NCI-H1417 treated with DMSO at 0.1 percent for 48 hours (cell line): ENCODE data around the gene EIF4ENIF1.
A peak's percentile ranks its signal among the peaks of the same experiment; 100 is the strongest.
"Not testable (repeated sequence)": the region's sequence is repeated elsewhere in the genome, so short reads cannot be mapped to it uniquely, and the experiment has no call there.

ENCODE experiments used
- DNase-seq: peaks from one replicate; lab custom pipeline; 2025; lab: John Stamatoyannopoulos, UW

EIF4ENIF1 gene

DNA sequence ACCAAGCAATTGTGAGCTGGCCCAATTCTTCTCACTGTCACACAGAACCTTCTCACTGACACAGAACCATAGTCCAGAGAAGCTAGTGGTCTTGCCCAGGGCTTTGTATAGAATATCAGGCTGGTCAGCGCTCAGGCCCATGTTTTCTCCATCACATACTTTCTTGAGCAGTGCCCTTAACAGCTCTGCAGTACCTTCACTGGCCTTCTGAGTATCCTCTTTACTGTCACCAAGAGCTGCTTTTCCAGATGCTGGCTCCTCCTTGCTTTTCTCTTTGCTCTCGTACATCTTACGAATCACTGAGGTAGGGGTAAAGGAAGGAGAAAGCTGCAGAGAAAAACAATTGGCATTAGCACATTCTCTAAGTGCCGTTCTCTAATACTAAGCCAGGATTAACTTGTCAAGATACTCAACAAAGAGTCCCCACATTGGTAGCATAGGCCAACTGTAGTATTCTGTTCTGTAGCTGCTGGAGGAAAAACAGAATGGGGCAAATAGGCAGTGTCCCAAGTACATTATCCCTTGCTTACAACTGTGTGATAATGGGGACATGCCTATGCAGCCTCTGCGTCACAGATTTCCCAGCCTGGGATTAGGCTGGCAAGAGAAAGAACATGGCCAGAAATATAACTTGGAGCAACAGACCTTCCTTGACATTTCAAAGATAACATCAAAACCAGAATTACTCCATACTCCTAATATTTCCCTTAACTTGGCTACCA lies 46.7 kb downstream of the EIF4ENIF1 start:
- no peak for DNase-seq

DNA sequence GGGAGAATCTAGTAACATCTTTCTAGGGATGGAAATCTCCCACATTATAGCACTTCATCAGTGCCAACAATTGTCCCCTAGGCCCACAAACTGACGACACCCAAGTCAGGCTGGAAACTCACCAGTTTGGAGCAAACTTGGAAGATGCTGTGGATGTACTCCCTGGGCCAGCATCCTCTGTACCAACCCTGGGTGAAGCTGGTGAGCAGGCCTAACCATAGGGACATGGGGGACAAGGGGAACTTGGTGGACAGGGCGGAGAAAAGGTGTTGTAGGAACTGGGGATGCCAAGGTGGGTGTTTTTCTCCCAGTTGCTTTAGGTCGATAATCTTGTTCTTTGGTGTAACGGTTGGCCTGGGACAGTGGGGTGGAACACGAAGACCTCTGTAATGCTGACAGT lies 48.0 kb downstream of the EIF4ENIF1 start:
- DNase-seq: no peak

DNA sequence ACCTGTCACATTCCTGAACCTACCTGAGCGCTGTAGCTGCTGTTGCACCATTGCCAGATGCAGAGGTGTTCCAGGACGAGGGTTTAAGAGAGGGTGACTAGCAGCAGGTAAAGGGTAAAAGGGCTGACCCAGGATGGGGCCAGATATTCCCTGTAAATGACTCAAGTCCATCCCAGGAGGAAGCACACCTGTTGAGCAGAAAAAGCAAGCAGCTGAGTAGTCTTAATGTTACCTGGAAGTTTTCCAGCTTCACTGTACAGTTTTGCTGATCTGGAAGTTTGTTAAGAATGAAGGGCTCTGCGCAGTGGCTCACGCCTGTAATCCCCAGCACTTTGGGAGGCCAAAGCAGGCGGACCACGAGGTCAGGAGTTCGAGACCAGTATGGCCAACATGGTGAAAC lies 49.0 kb downstream of the EIF4ENIF1 start:
- DNase-seq: no peak

DNA sequence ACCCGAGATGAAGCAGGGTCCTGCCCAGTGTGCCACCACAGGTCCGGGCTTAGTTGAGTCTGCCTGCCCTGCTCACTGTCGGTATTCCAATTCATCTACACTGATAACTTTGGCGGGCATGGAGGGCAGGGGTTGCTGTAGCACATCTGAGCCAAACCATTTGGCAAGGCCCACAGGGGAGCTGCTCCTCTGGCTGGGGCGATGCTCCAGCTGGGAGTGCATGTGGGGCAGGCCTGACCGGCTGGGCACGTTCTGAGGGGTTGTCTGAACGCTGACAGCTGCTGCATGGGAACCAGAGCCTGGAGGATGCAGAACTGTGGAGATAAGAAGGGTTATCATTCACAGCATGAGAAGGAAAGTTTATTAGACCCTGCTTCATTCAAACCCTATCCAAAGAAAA lies 49.8 kb downstream of the EIF4ENIF1 start:
- DNase-seq: no peak

DNA sequence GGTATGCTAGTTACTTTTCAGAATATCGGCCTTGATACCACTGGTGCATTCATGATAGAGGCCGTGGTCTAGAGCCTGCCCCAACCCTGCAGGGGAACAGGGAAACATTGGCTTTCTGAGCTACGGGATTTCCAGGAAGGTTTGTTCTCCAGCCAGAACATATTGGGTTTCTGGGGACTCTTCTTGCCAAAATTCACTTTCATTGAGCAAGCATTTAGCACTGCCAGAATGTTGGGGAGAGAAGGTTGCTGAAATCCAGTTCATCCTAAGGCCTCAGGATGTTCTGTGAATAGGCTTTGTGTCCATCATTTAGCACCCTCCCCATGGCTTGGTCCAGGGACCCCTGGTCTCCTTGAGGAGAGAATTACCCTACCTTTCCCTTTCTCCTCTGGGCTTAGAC lies 53.5 kb downstream of the EIF4ENIF1 start:
- no peak for DNase-seq

DNA sequence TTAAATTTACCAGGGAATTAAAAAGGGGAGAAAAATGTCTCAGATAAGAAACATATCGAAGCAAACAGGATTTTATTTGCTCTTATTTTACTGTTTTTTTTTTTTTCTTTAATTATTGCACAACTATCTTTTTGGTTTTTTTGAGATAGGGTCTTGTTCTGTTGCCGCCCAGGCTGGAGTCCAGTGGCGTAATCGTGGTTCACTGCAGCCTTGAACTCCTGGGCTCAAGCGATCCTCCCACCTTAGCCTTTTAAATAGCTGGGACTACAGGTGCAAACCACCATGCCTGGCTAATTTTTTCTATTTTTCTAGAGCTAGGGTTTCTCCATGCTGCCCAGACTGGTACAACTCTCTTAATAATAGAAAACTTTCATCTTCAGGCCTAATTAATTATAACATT lies 57.7 kb downstream of the EIF4ENIF1 start:
- DNase-seq: no peak

DNA sequence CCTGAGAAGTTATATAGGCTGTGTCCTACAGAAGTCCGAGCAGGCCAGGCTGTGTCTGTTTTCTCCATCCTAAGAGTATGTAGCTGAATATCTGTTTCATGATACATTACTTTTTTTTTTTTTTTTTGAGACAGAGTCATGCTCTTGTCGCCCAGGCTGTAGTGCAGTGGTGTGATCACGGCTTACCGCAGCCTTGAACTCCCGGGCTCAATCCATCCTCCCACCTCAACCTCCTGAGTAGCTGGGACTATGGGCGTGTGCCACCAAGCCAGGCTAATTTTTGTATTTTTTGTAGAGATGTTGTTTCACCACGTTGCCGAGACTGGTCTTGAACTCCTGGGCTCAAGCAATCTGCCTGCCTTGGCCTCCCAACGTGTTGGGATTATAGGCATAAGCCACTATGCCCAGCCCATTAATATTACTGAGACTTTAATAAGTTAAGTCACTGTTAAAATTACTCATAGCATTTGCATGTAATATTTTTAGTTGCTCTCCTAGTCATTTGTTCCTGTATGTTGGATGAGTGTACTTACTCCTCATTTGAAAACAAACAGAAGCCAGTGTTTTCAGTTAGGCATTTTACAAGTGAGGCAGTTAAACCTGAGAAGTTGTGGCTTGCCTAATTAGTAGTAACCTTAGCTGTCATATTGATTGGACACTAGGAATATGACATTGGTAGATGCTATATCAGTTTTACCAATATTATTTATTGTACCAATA lies 64.2 kb downstream of the EIF4ENIF1 start:
- DNase-seq: no peak

DNA sequence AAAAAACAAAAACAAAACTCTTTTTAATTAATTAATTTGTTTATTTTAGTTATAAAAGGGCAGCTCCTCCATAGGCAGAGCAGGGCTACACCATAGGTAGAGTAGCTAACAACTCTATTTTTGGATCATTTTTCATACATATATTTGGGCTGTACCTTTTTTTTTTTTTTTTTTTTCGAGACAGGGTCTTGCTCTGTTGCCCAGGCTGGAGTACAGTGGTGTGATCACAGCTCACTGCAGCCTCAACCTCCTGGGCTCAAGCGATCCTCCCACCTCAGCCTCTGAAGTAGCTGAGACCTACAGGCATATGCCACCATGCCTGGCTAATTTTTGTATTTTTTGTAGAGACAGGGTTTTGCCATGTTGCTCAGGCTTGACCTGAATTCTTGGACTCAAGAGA lies 87.3 kb downstream of the EIF4ENIF1 start:
- DNase-seq: not testable (repeated sequence)

DNA sequence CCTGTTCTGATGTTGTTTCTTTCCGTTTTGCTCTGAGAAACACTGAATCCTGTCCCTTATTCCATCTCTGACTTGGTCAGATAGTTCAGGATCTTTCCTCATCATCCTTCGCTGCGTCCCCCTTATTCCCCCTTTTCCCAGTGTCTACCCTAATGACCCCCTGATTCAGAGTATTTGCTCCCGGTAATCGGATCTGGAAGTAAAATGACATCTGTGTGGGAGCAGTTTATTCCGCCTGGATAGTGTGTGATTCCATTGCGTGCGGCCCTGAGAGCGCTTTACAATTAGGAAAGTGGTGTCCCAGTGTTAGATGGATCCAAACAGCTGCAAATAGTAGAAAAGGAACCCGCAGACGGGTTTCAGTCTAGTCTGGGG lies 89.6 kb downstream of the EIF4ENIF1 start:
- no peak for DNase-seq

DNA sequence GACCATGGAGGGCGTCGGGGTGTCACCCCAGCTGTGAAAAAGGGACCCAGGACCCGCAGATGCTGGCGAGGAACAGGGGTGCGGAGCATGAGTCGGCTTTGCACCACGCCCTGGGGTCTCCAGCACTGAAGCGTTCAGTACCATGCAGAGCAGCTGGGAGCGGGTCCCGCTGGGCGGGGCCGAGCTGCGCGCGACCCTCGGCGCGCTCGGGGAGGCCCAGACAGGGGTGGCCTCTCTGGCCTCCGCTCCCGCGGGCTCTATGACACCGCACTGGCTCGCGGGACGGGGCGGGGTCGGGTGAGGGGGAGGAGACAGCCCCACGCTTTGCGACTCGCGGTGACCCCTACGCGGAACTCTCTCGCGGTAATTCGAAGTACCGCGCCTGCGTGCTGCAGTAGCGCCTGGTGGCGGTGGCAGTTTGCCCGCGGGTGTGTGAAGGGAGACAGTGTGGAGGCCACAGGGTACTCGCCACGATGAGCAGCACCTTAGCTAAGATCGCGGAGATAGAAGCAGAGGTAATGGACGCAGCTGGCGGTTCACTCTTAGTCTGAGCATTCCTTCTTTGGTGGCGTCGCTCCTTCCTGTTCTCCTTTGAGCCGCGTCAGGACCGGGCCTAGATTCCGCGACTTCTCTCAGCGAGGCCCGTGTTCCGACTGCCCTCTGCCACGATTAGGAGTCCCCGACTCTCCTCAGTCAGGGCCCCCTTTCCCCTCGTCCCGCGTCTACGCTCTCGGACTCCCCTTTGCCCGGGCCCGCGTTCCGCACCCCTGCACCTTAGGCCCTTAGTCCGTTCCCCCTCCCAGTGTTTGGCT lies 90.2 kb downstream of the EIF4ENIF1 start, which contains the start of gene DRG1:
Gene DRG1 (plus strand): TSS at position 394 of the 812 bp plus-strand sequence. CDS start 80 bp downstream, at position 474.
- peak; percentile 49 for DNase-seq

DNA sequence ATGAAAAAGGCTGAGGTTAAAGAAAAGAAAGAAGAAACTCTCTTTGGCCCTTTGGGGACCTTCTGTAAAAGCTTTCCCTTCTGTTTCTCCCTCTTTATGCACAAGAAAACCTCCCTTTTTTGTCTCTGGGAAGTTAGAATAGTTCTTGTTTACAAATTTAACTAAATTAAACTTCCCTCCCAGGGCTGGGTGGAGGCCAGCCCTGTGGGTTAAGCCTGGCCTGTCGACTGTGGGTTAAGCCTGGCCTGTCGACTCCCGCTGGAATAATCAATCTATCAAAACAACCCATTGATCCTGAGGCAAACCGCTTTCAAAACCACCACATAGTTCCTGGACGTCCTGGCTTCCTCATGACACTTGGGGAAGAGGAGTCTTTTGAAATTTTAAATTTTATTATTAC lies 91.4 kb downstream of the EIF4ENIF1 start:
- DNase-seq: no peak

DNA sequence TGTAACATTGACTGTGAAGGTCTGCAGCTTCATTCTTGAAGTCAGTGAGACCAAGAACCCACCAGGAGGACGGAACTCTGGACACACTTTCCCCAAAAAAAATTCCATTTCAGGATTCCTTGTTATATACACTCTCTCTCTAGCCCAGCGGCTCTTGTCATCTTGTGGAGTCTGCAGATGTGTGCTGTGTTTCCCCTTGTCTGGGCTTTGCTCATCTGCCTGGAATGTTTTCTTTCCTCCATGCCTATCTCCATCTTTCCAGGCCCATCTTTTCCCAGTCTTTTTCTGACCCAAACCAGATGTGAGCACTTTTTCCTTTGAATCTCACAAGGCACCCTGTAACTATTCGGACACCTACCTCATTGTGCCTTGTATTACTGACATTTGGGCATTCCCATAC lies 95.3 kb downstream of the EIF4ENIF1 start:
- no peak for DNase-seq

DNA sequence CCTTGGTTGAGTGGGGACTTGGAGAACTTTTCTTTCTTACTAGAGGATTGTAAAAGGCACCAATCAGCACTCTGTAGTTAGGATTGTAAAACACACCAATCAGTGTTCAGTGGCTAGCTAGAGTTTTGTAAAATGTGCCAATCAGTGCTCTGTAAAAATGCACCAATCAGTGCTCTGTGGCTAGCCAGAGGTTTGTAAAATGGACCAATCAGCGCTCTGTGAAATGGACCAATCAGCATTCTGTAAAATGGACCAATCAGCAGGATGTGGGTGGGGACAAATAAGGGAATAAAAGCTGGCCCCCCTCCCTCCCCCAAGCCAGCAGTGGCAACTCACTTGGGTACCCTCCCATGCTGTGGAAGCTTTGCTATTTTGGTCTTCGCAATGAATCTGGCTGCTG lies 95.7 kb downstream of the EIF4ENIF1 start:
- no peak for DNase-seq
